HepG2 (cell line): ENCODE measurements around the gene FCMR. TPM values are rescaled to one million over a fixed set of nuclear protein-coding genes. Genes with fewer than 3 reads are reported as not detected.

Source experiments
- AGO2 ChIP-seq: fragments of 200-400 bp; formaldehyde crosslinking; optimal IDR thresholded peaks from 2 replicates; pipeline ENCODE3; 2017; ENCODE audit warnings: mild to moderate bottlenecking, low read depth, low read length, moderate library complexity
- ATAD3A ChIP-seq: sonication (generic); formaldehyde crosslinking; IDR thresholded peaks from 2 replicates; pipeline ENCODE4 v1.4.0; 2020; ENCODE audit warnings: missing genetic modification reagents
- DMTF1 ChIP-seq: sonication (generic); formaldehyde crosslinking; IDR thresholded peaks from 2 replicates; pipeline ENCODE4 v1.4.0; 2020; ENCODE audit warnings: mild to moderate bottlenecking, missing genetic modification reagents
- HNF4G ChIP-seq, 2 experiments: sonication (generic) in 1 of 2; formaldehyde crosslinking in 1 of 2; IDR thresholded peaks; 2 replicates each; pipeline versions ENCODE4 v1.4.0 to v1.6.1; 2011 to 2020; ENCODE audit warnings: borderline replicate concordance in 2 of 2, low read depth in 2 of 2, mild to moderate bottlenecking in 2 of 2, low read length in 1 of 2, missing genetic modification reagents in 1 of 2, moderate library complexity in 1 of 2
- IKZF5 ChIP-seq: IDR thresholded peaks from 2 replicates; pipeline ENCODE4 v1.6.1; 2018; ENCODE audit warnings: missing genetic modification reagents, mild to moderate bottlenecking, missing compliant biosample characterization
- REST ChIP-seq, 2 experiments: IDR thresholded peaks; 2 replicates each; pipeline ENCODE4 v1.6.1; 2011 to 2012; ENCODE audit warnings: low read length in 2 of 2, borderline replicate concordance in 1 of 2, low read depth in 1 of 2, mild to moderate bottlenecking in 1 of 2, moderate library complexity in 1 of 2
- RNF2 ChIP-seq: fragments of 450-650 bp; conservative IDR thresholded peaks from 2 replicates; pipeline ENCODE4 v1.6.1; 2016; ENCODE audit warnings: low read depth
- RXRA ChIP-seq: sonication (generic); formaldehyde crosslinking; IDR thresholded peaks from 2 replicates; pipeline ENCODE4 v1.5.1; 2020; ENCODE audit warnings: missing genetic modification reagents
- SETDB1 ChIP-seq: sonication (generic); formaldehyde crosslinking; IDR thresholded peaks from 2 replicates; pipeline ENCODE4 v1.5.1; 2020; ENCODE audit warnings: missing genetic modification reagents, mild to moderate bottlenecking, borderline replicate concordance
- SMAD3 ChIP-seq: sonication (generic); formaldehyde crosslinking; IDR thresholded peaks from 2 replicates; pipeline ENCODE4 v1.4.0; 2020; ENCODE audit warnings: missing genetic modification reagents
- U2AF2 ChIP-seq: fragments of 200-400 bp; formaldehyde crosslinking; IDR thresholded peaks from 2 replicates; pipeline ENCODE4 v1.6.1; 2017; ENCODE audit warnings: low read depth, mild to moderate bottlenecking, low read length
- ZMYM3 ChIP-seq: sonication (generic); formaldehyde crosslinking; IDR thresholded peaks from 2 replicates; pipeline ENCODE4 v1.5.1; 2020; ENCODE audit warnings: mild to moderate bottlenecking, missing genetic modification reagents
- ZNF543 ChIP-seq: sonication (generic); formaldehyde crosslinking; IDR thresholded peaks from 2 replicates; pipeline ENCODE4 v1.4.0; 2020; ENCODE audit warnings: mild to moderate bottlenecking, missing genetic modification reagents
- ZNF572 ChIP-seq: sonication (generic); formaldehyde crosslinking; IDR thresholded peaks from 2 replicates; pipeline ENCODE4 v1.5.1; 2020; ENCODE audit warnings: mild to moderate bottlenecking, missing genetic modification reagents
- ZNF800 ChIP-seq: sonication (generic); formaldehyde crosslinking; IDR thresholded peaks from 2 replicates; pipeline ENCODE4 v1.4.0; 2020; ENCODE audit warnings: missing genetic modification reagents
- polyA plus RNA-seq, 8 experiments: library from polyadenylated mRNA; depleted of rRNA in 3 of 8; stranded (reverse) in 7 of 8; unstranded in 1 of 8; fragments of >200 nt; fragmentation: Illumina TruSeq in 4 of 8; extraction: Trizol in 4 of 8; gene quantifications; 2 replicates each; pipeline versions ENCODE4 v1.2.1 to v1.2.3, GENCODE V29; 2011 to 2016; ENCODE audit warnings: low read depth in 4 of 8, missing spikeins in 1 of 8, mixed read lengths in 1 of 8; ENCODE audit not compliant: insufficient read depth in 1 of 8
- total RNA-seq, 5 experiments: library from RNA; depleted of rRNA; stranded (reverse); fragments of >200 nt; fragmentation: Illumina TruSeq; extraction: Trizol; gene quantifications; 2 replicates each; pipeline ENCODE4 v1.2.3, GENCODE V29; 2016; ENCODE audit warnings: low read depth in 1 of 5
- TF ChIP-seq, protein P1 (sequence below): sonication (generic); formaldehyde crosslinking; IDR thresholded peaks from 2 replicates; pipeline ENCODE4 v1.4.0; 2020; ENCODE audit warnings: missing genetic modification reagents

Gene FCMR
- total and polyA plus RNA-seq, 2 of the 13 experiments (the other 11 are each of a cell fraction or from before 2014, with no cell fraction given): not detected

DNA sequence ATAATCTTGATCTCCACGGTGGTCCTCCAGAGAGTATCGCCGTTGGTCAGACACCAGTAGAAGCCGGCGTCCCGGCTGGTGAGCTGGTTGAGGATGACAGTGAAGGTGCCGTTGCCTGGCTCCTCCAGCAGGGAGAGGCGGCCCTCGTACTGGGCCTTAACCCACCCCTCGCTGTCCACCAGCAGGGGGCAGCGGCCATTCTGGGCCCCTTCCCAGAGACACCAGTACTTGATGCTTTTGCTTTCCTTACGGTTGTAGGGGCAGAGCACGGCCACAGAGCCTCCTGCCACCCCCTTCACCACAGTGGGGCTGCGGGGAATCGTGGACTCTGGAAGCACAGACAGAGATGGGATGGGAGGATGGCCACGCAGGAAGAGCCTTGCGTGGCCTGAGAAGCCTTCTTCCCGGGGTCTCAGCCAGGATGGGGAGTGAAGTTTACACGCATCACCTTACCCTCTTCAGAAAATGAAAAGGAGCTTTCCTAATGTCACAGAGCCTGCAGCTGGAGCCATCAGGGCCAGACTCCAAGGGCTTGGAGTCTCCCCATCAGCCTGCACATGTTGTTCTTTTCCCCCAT, 13.8 kb upstream of the FCMR start (continued):
- no peak for TF ChIP-seq ZNF800 (CRISPR knock-in tag)
- TF ChIP-seq HNF4G (IDR thresholded peaks at IDR 0.05; ENCODE audit: borderline replicate concordance, low read depth, low read length): no peak
- TF ChIP-seq HNF4G (CRISPR knock-in tag; IDR thresholded peaks at IDR 0.05; ENCODE audit: borderline replicate concordance, low read depth): no peak
- no peak for TF ChIP-seq ZMYM3 (CRISPR knock-in tag)
- 0 out of 2 replicates have a peak, but pooled peaks have one; percentile 23 for TF ChIP-seq IKZF5 (CRISPR knock-in tag)
- TF ChIP-seq, protein P1, sequence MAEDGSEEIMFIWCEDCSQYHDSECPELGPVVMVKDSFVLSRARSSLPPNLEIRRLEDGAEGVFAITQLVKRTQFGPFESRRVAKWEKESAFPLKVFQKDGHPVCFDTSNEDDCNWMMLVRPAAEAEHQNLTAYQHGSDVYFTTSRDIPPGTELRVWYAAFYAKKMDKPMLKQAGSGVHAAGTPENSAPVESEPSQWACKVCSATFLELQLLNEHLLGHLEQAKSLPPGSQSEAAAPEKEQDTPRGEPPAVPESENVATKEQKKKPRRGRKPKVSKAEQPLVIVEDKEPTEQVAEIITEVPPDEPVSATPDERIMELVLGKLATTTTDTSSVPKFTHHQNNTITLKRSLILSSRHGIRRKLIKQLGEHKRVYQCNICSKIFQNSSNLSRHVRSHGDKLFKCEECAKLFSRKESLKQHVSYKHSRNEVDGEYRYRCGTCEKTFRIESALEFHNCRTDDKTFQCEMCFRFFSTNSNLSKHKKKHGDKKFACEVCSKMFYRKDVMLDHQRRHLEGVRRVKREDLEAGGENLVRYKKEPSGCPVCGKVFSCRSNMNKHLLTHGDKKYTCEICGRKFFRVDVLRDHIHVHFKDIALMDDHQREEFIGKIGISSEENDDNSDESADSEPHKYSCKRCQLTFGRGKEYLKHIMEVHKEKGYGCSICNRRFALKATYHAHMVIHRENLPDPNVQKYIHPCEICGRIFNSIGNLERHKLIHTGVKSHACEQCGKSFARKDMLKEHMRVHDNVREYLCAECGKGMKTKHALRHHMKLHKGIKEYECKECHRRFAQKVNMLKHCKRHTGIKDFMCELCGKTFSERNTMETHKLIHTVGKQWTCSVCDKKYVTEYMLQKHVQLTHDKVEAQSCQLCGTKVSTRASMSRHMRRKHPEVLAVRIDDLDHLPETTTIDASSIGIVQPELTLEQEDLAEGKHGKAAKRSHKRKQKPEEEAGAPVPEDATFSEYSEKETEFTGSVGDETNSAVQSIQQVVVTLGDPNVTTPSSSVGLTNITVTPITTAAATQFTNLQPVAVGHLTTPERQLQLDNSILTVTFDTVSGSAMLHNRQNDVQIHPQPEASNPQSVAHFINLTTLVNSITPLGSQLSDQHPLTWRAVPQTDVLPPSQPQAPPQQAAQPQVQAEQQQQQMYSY (CRISPR knock-in tag): no peak
- TF ChIP-seq ZNF543 (CRISPR knock-in tag): no peak
- TF ChIP-seq ATAD3A (CRISPR knock-in tag): no peak
- TF ChIP-seq RXRA (CRISPR knock-in tag): 0 out of 2 replicates have a peak, but pooled peaks have one; percentile 13
- no peak for TF ChIP-seq U2AF2
- TF ChIP-seq SMAD3 (CRISPR knock-in tag): peak; percentile 57; the same call in 1 of the 2 replicates
- no peak for TF ChIP-seq DMTF1 (CRISPR knock-in tag)
- no peak for TF ChIP-seq AGO2
- TF ChIP-seq REST (IDR thresholded peaks at IDR 0.05; ENCODE audit: borderline replicate concordance in 1 of 2, low read depth in 1 of 2, low read length in 2 of 2): no peak
- no peak for TF ChIP-seq RNF2
- TF ChIP-seq ZNF572 (CRISPR knock-in tag): no peak
- TF ChIP-seq SETDB1 (CRISPR knock-in tag): no peak
